T-helper 1 cell treated with Interleukin-12 subunit alpha and Interleukin-12 subunit beta and Interleukin-4 antibody, amounts not matched to agents 30 μg/mL and 1 μg/mL, for 36 hours (primary cell): ENCODE results near the gene KRT9.

Source experiments
- H3K27ac Mint-ChIP-seq: one replicate; pipeline ENCODE4 v1.8.0; 2021; ENCODE audit warnings: mild to moderate bottlenecking, mixed read lengths
- H3K27me3 Mint-ChIP-seq: one replicate; pipeline ENCODE4 v1.8.0; 2021; ENCODE audit warnings: low read depth, mixed read lengths
- H3K36me3 Mint-ChIP-seq: one replicate; pipeline ENCODE4 v1.8.0; 2021; ENCODE audit warnings: low read depth, mixed read lengths
- H3K4me1 Mint-ChIP-seq: one replicate; pipeline ENCODE4 v1.8.0; 2021; ENCODE audit warnings: low read depth, mixed read lengths
- H3K4me3 Mint-ChIP-seq: one replicate; pipeline ENCODE4 v1.8.0; 2021; ENCODE audit warnings: mild to moderate bottlenecking, moderate library complexity, mixed read lengths
- H3K9me3 Mint-ChIP-seq: one replicate; pipeline ENCODE4 v1.8.0; 2021; ENCODE audit warnings: mixed read lengths

KRT9 gene

GRCh38 chr17:41523225-41523593 is 48.6 kb downstream of the KRT9 start:
- H3K27ac Mint-ChIP-seq = no peak overlapping the region
- H3K4me3 Mint-ChIP-seq = no peak overlapping the region
- H3K9me3 Mint-ChIP-seq = no peaks in the 10 kb centered on the region
- no peaks in the 10 kb centered on the region for H3K4me1 Mint-ChIP-seq
- no peaks in the 10 kb centered on the region for H3K36me3 Mint-ChIP-seq
- H3K27me3 Mint-ChIP-seq = peaks cover 17% of the 10 kb centered on the region

- H3K36me3 Mint-ChIP-seq = no peaks in the 10 kb centered on the region
- H3K27me3 Mint-ChIP-seq = peaks cover 14% of the 10 kb centered on the region
- H3K4me1 Mint-ChIP-seq = no peaks in the 10 kb centered on the region
- no peaks in the 10 kb centered on the region for H3K9me3 Mint-ChIP-seq
- no peak overlapping the region for H3K27ac Mint-ChIP-seq
- H3K4me3 Mint-ChIP-seq = no peak overlapping the region
Observed at GRCh38 chr17:41522301-41523224, 49.3 kb downstream of the KRT9 start.

GRCh38 chr17:41521574-41522261 is 50.1 kb downstream of the KRT9 start:
- H3K36me3 Mint-ChIP-seq = no peaks in the 10 kb centered on the region
- H3K9me3 Mint-ChIP-seq = no peaks in the 10 kb centered on the region
- peaks cover 6% of the 10 kb centered on the region for H3K27me3 Mint-ChIP-seq
- no peak overlapping the region for H3K4me3 Mint-ChIP-seq
- no peaks in the 10 kb centered on the region for H3K4me1 Mint-ChIP-seq
- H3K27ac Mint-ChIP-seq = no peak overlapping the region

GRCh38 chr17:41520821-41521521 is 50.9 kb downstream of the KRT9 start:
- Mint-ChIP-seq H3K4me3 (no peak overlapping the region), H3K27me3 (peaks cover 5% of the 10 kb centered on the region), H3K9me3 (no peaks in the 10 kb centered on the region), H3K36me3 (no peaks in the 10 kb centered on the region), H3K4me1 (no peaks in the 10 kb centered on the region), H3K27ac (no peak overlapping the region)

- Mint-ChIP-seq H3K4me3 (no peak overlapping the region), H3K27me3 (peaks cover under 1% of the 10 kb centered on the region), H3K36me3 (no peaks in the 10 kb centered on the region), H3K9me3 (no peaks in the 10 kb centered on the region), H3K27ac (no peak overlapping the region), H3K4me1 (no peaks in the 10 kb centered on the region)
Observed at GRCh38 chr17:41519501-41520224, 52.2 kb downstream of the KRT9 start.

GRCh38 chr17:41518789-41519449 is 52.9 kb downstream of the KRT9 start, which contains the start of gene KRT15:
Gene KRT15 (minus strand): TSS chr17:41518890. CDS start chr17:41518827, 63 bp downstream.
- Mint-ChIP-seq H3K27ac (no peak within 1 kb of the TSS), H3K4me1 (no peaks in the 10 kb centered on the region), H3K9me3 (no peaks in the 10 kb centered on the region), H3K4me3 (no peak within 1 kb of the TSS), H3K27me3 (peaks cover 3% of the 10 kb centered on the region), H3K36me3 (no peaks in the 10 kb centered on the region)

- Mint-ChIP-seq H3K4me3 (no peak overlapping the region), H3K36me3 (no peaks in the 10 kb centered on the region), H3K4me1 (no peaks in the 10 kb centered on the region), H3K27ac (no peak overlapping the region), H3K9me3 (no peaks in the 10 kb centered on the region), H3K27me3 (peaks cover 3% of the 10 kb centered on the region)
Observed at GRCh38 chr17:41518031-41518430, 53.8 kb downstream of the KRT9 start.

GRCh38 chr17:41516830-41517283 is 55.0 kb downstream of the KRT9 start:
- Mint-ChIP-seq H3K4me3 (no peak overlapping the region), H3K36me3 (no peaks in the 10 kb centered on the region), H3K4me1 (no peaks in the 10 kb centered on the region), H3K27ac (no peak overlapping the region), H3K9me3 (no peaks in the 10 kb centered on the region), H3K27me3 (peaks cover 3% of the 10 kb centered on the region)

GRCh38 chr17:41516147-41516829 is 55.6 kb downstream of the KRT9 start:
- no peaks in the 10 kb centered on the region for H3K4me1 Mint-ChIP-seq
- H3K27ac Mint-ChIP-seq = no peak overlapping the region
- no peaks in the 10 kb centered on the region for H3K36me3 Mint-ChIP-seq
- H3K4me3 Mint-ChIP-seq = no peak overlapping the region
- peaks cover 3% of the 10 kb centered on the region for H3K27me3 Mint-ChIP-seq
- no peaks in the 10 kb centered on the region for H3K9me3 Mint-ChIP-seq
